HEK293T (cell line): ENCODE results near the gene MMP11.

Experiments used
- BHLHE40 ChIP-seq: fragments of 450-650 bp; IDR thresholded peaks from 2 replicates; pipeline ENCODE4 v1.6.1; 2016; ENCODE audit warnings: mild to moderate bottlenecking, moderate library complexity, borderline replicate concordance
- ELF4 ChIP-seq: fragments of 450-650 bp; IDR thresholded peaks from 2 replicates; pipeline ENCODE4 v1.6.1; 2017; ENCODE audit warnings: antibody characterized with exemption
- FOXA1 ChIP-seq: fragments of 450-650 bp; IDR thresholded peaks from 2 replicates; pipeline ENCODE4 v1.6.1; 2016; ENCODE audit warnings: mild to moderate bottlenecking
- FOXK2 ChIP-seq: fragments of 450-650 bp; IDR thresholded peaks from 2 replicates; pipeline ENCODE4 v1.6.1; 2016; ENCODE audit warnings: mild to moderate bottlenecking
- FOXM1 ChIP-seq: fragments of 450-650 bp; IDR thresholded peaks from 2 replicates; pipeline ENCODE4 v1.6.1; 2017; ENCODE audit warnings: mild to moderate bottlenecking, borderline replicate concordance
- HDGF ChIP-seq: fragments of 450-650 bp; IDR thresholded peaks from 2 replicates; pipeline ENCODE4 v1.6.1; 2017; ENCODE audit warnings: antibody characterized with exemption, borderline replicate concordance
- LEF1 ChIP-seq: fragments of 450-650 bp; IDR thresholded peaks from 2 replicates; pipeline ENCODE4 v1.6.1; 2017; ENCODE audit warnings: mild to moderate bottlenecking, borderline replicate concordance
- NFRKB ChIP-seq: fragments of 450-650 bp; IDR thresholded peaks from 2 replicates; pipeline ENCODE4 v1.6.1; 2016; ENCODE audit warnings: mild to moderate bottlenecking, moderate library complexity
- PKNOX1 ChIP-seq: fragments of 450-650 bp; IDR thresholded peaks from 2 replicates; pipeline ENCODE4 v1.6.1; 2016
- SP1 ChIP-seq: fragments of 450-650 bp; IDR thresholded peaks from 2 replicates; pipeline ENCODE4 v1.6.1; 2017
- SUZ12 ChIP-seq: fragments of 450-650 bp; IDR thresholded peaks from 2 replicates; pipeline ENCODE4 v1.6.1; 2016; ENCODE audit warnings: mild to moderate bottlenecking
- TARDBP ChIP-seq: fragments of 450-650 bp; IDR thresholded peaks from 2 replicates; pipeline ENCODE4 v1.6.1; 2016
- ZNF384 ChIP-seq: fragments of 450-650 bp; IDR thresholded peaks from 2 replicates; pipeline ENCODE4 v1.6.1; 2016

DNA sequence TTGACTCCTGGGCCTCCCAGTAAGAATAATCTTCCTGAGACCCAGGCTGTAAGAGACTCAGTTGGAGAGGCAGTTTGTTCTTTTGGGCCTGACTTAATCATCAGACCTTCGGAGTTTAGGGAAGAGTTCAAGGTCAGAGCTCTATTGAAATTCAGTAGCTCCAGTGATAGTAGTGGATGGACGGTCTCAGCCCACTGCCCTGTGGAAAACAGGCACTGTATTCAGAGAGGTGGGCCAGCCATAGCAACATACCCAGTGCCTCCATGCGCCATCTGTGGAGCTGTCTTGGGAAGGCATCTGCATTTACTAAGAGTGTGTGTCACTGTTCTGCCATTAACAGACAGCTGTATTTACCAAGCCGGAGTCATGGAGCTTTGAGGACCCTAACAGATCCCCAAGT, 17.0 kb downstream of the MMP11 start:
- TF ChIP-seq PKNOX1 (no peak), SP1 (no peak), BHLHE40 (no peak), LEF1 (no peak), FOXK2 (no peak), ELF4 (no peak), ZNF384 (no peak), FOXA1 (no peak), TARDBP (no peak), FOXM1 (no peak), SUZ12 (no peak), HDGF (no peak), NFRKB (no peak)
